GM23338 (cell line): ENCODE measurements around the gene GNPTAB. TPM values are rescaled to one million over a fixed set of nuclear protein-coding genes. Genes with fewer than 3 reads are reported as not detected.

Source experiments
- ATAC-seq: fragments of 200-7000 bp; cut with Tn5 transposase; 3 replicates; pipeline ENCODE4 v1.9.1; 2020
- DNase-seq: peaks from one replicate; pipeline ENCODE4 v3.0.0-alpha.2; 2015; ENCODE audit warnings: low spot score
- H2AFZ ChIP-seq: fragments of 200-600 bp; sonication (generic); 2 replicates; pipeline ENCODE4 v1.8.0; 2016; ENCODE audit warnings: antibody characterized with exemption, mild to moderate bottlenecking, moderate library complexity
- H3F3A ChIP-seq: fragments of 200-600 bp; sonication (generic); replicated peaks from 2 replicates; pipeline ENCODE4 v1.8.0; 2017; ENCODE audit warnings: antibody characterized with exemption, mixed run types, low read depth
- H3K27ac ChIP-seq: fragments of 200-600 bp; sonication (generic); 2 replicates; pipeline ENCODE4 v1.6.1; 2016; ENCODE audit warnings: low read depth
- H3K27me3 ChIP-seq: fragments of 200-600 bp; sonication (generic); 2 replicates; pipeline ENCODE4 v1.8.0; 2016; ENCODE audit warnings: mild to moderate bottlenecking, mixed run types, moderate library complexity; ENCODE audit not compliant: insufficient read depth
- H3K36me3 ChIP-seq: fragments of 200-600 bp; sonication (generic); 2 replicates; pipeline ENCODE4 v1.8.0; 2016; ENCODE audit warnings: mild to moderate bottlenecking; ENCODE audit not compliant: insufficient read depth
- H3K4me1 ChIP-seq: fragments of 200-600 bp; sonication (generic); 2 replicates; pipeline ENCODE4 v1.8.0; 2016; ENCODE audit warnings: mild to moderate bottlenecking, moderate library complexity; ENCODE audit not compliant: insufficient read depth
- H3K4me2 ChIP-seq: fragments of 200-600 bp; sonication (generic); 2 replicates; pipeline ENCODE4 v1.7.1; 2017; ENCODE audit warnings: mixed run types
- H3K4me3 ChIP-seq: fragments of 200-600 bp; sonication (generic); 2 replicates; pipeline ENCODE4 v1.6.1; 2016; ENCODE audit warnings: mixed run types
- H3K79me2 ChIP-seq: fragments of 200-600 bp; sonication (generic); replicated peaks from 2 replicates; pipeline ENCODE4 v1.8.0; 2017; ENCODE audit warnings: mild to moderate bottlenecking; ENCODE audit not compliant: insufficient read depth
- H3K9me2 ChIP-seq: fragments of 200-600 bp; sonication (generic); 2 replicates; pipeline ENCODE4 v1.8.0; 2017; ENCODE audit not compliant: insufficient read depth
- H4K20me1 ChIP-seq: fragments of 200-600 bp; sonication (generic); replicated peaks from 2 replicates; pipeline ENCODE4 v1.8.0; 2017; ENCODE audit warnings: mild to moderate bottlenecking; ENCODE audit not compliant: insufficient read depth
- H3K27ac Mint-ChIP-seq: 2 replicates; pipeline ENCODE4 v1.8.0; 2020; ENCODE audit warnings: inconsistent platforms, mild to moderate bottlenecking, moderate library complexity, mixed read lengths
- H3K27me3 Mint-ChIP-seq: 3 replicates; pipeline ENCODE4 v1.8.0; 2022; ENCODE audit warnings: low read depth, mild to moderate bottlenecking, moderate library complexity, mixed read lengths, inconsistent platforms; ENCODE audit not compliant: insufficient read depth, poor library complexity
- H3K36me3 Mint-ChIP-seq: 3 replicates; pipeline ENCODE4 v1.8.0; 2021; ENCODE audit warnings: low read depth, mild to moderate bottlenecking, inconsistent platforms, moderate library complexity, mixed read lengths
- H3K4me1 Mint-ChIP-seq: 3 replicates; pipeline ENCODE4 v1.8.0; 2020; ENCODE audit warnings: mild to moderate bottlenecking, inconsistent platforms, mixed read lengths
- H3K4me3 Mint-ChIP-seq: 3 replicates; pipeline ENCODE4 v1.8.0; 2021; ENCODE audit warnings: moderate library complexity, mild to moderate bottlenecking, inconsistent platforms, mixed read lengths
- H3K9me3 Mint-ChIP-seq: 3 replicates; pipeline ENCODE4 v1.8.0; 2020; ENCODE audit warnings: moderate library complexity, mild to moderate bottlenecking, inconsistent platforms, mixed read lengths
- CREB1 ChIP-seq: fragments of 250-450 bp; sonication (Bioruptor Pico); IDR thresholded peaks from 2 replicates; pipeline ENCODE4 v1.5.0; 2020; ENCODE audit warnings: low read depth, mild to moderate bottlenecking, moderate library complexity
- EZH2 ChIP-seq: fragments of 200-600 bp; sonication (generic); IDR thresholded peaks from one replicate; pipeline ENCODE4 v1.8.0; 2017; ENCODE audit warnings: antibody characterized with exemption, mild to moderate bottlenecking, low read depth; ENCODE audit not compliant: unreplicated experiment
- EZH2phosphoT487 ChIP-seq: fragments of 200-600 bp; sonication (generic); IDR thresholded peaks from one replicate; pipeline ENCODE4 v1.8.1; 2018; ENCODE audit warnings: antibody characterized with exemption; ENCODE audit not compliant: unreplicated experiment
- JUNB ChIP-seq: IDR thresholded peaks from one replicate; pipeline ENCODE4 v1.6.1; 2016; ENCODE audit warnings: antibody characterized with exemption; ENCODE audit not compliant: unreplicated experiment
- NANOG ChIP-seq: IDR thresholded peaks from 2 replicates; pipeline ENCODE4 v1.6.1; 2016; ENCODE audit warnings: antibody characterized with exemption, borderline replicate concordance
- POLR2AphosphoS5 ChIP-seq: IDR thresholded peaks from 2 replicates; pipeline ENCODE4 v1.6.1; 2016; ENCODE audit warnings: antibody characterized with exemption, low read depth
- STAT1 ChIP-seq: IDR thresholded peaks from one replicate; pipeline ENCODE4 v1.6.1; 2016; ENCODE audit warnings: antibody characterized with exemption; ENCODE audit not compliant: unreplicated experiment
- ZNF114 ChIP-seq: fragments of 250-450 bp; sonication (Bioruptor Pico); IDR thresholded peaks from 2 replicates; pipeline ENCODE4 v1.5.0; 2020; ENCODE audit warnings: mild to moderate bottlenecking, moderate library complexity
- ZNF331 ChIP-seq: fragments of 250-450 bp; sonication (Bioruptor Pico); IDR thresholded peaks from 2 replicates; pipeline ENCODE4 v1.5.0; 2020; ENCODE audit warnings: low read depth, mild to moderate bottlenecking, moderate library complexity
- polyA plus RNA-seq: library from polyadenylated mRNA; unstranded; fragments of >200 nt; fragmentation: Nextera tagmentation; extraction: Ambion mirVana; gene quantifications from 2 replicates; pipeline ENCODE4 v1.2.1, GENCODE V29; 2016
- total RNA-seq: library from RNA; depleted of rRNA; stranded (reverse); fragments of >200 nt; shearing (Covaris generic); gene quantifications from 2 replicates; pipeline ENCODE4 v1.2.3, GENCODE V29; 2014
- TF ChIP-seq, protein P1 (sequence below): IDR thresholded peaks from one replicate; pipeline ENCODE4 v1.6.1; 2018; ENCODE audit warnings: antibody characterized with exemption; ENCODE audit not compliant: unreplicated experiment
- TF ChIP-seq, protein P2 (sequence below): fragments of 250-450 bp; sonication (Bioruptor Pico); IDR thresholded peaks from 2 replicates; pipeline ENCODE4 v1.5.0; 2020; ENCODE audit warnings: mild to moderate bottlenecking, moderate library complexity
- TF ChIP-seq, protein P3 (sequence below), 2 experiments: fragments of 200-600 bp in 1 of 2; sonication (generic) in 1 of 2; conservative IDR thresholded peaks; 2 replicates each; pipeline versions ENCODE4 v1.5.1 to v1.6.1; 2016 to 2017; ENCODE audit warnings: antibody characterized with exemption in 2 of 2, low read depth in 2 of 2, mild to moderate bottlenecking in 2 of 2, moderate library complexity in 1 of 2
- TF ChIP-seq, protein P4 (sequence below): IDR thresholded peaks from 2 replicates; pipeline ENCODE4 v1.6.1; 2016; ENCODE audit warnings: antibody characterized with exemption

The GNPTAB gene
- total and polyA plus RNA-seq, 2 experiments from 2014 or later, result 23.6 to 58.3 TPM

DNA sequence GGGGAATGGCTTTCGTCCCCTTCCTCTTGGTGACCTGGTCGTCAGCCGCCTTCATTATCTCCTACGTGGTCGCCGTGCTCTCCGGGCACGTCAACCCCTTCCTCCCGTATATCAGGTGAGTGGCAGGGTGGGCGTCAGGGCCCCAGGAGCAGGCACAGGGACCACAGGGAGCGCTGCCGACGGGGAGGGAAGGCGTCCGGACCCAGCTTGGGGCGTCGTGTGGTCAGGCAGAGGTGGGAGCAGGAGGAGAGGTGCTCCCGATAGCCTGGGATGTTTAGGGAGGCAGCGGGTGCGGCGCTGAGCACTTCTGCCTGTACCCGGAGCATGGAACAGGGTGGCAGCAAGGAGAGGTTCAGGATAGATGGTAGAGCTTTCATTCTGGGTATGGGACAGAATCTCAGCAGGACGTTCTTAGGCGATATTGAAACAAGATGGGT, 47.1 kb upstream of the GNPTAB start:
- TF ChIP-seq, protein P1, sequence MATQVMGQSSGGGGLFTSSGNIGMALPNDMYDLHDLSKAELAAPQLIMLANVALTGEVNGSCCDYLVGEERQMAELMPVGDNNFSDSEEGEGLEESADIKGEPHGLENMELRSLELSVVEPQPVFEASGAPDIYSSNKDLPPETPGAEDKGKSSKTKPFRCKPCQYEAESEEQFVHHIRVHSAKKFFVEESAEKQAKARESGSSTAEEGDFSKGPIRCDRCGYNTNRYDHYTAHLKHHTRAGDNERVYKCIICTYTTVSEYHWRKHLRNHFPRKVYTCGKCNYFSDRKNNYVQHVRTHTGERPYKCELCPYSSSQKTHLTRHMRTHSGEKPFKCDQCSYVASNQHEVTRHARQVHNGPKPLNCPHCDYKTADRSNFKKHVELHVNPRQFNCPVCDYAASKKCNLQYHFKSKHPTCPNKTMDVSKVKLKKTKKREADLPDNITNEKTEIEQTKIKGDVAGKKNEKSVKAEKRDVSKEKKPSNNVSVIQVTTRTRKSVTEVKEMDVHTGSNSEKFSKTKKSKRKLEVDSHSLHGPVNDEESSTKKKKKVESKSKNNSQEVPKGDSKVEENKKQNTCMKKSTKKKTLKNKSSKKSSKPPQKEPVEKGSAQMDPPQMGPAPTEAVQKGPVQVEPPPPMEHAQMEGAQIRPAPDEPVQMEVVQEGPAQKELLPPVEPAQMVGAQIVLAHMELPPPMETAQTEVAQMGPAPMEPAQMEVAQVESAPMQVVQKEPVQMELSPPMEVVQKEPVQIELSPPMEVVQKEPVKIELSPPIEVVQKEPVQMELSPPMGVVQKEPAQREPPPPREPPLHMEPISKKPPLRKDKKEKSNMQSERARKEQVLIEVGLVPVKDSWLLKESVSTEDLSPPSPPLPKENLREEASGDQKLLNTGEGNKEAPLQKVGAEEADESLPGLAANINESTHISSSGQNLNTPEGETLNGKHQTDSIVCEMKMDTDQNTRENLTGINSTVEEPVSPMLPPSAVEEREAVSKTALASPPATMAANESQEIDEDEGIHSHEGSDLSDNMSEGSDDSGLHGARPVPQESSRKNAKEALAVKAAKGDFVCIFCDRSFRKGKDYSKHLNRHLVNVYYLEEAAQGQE, result no peak
- TF ChIP-seq ZNF331 (CRISPR knock-in tag) (no peak), JUNB (no peak), NANOG (no peak), STAT1 (no peak), EZH2phosphoT487 (no peak), ZNF114 (CRISPR knock-in tag) (no peak), POLR2AphosphoS5 (no peak), EZH2 (no peak), CREB1 (CRISPR knock-in tag) (no peak)
- TF ChIP-seq, protein P2, sequence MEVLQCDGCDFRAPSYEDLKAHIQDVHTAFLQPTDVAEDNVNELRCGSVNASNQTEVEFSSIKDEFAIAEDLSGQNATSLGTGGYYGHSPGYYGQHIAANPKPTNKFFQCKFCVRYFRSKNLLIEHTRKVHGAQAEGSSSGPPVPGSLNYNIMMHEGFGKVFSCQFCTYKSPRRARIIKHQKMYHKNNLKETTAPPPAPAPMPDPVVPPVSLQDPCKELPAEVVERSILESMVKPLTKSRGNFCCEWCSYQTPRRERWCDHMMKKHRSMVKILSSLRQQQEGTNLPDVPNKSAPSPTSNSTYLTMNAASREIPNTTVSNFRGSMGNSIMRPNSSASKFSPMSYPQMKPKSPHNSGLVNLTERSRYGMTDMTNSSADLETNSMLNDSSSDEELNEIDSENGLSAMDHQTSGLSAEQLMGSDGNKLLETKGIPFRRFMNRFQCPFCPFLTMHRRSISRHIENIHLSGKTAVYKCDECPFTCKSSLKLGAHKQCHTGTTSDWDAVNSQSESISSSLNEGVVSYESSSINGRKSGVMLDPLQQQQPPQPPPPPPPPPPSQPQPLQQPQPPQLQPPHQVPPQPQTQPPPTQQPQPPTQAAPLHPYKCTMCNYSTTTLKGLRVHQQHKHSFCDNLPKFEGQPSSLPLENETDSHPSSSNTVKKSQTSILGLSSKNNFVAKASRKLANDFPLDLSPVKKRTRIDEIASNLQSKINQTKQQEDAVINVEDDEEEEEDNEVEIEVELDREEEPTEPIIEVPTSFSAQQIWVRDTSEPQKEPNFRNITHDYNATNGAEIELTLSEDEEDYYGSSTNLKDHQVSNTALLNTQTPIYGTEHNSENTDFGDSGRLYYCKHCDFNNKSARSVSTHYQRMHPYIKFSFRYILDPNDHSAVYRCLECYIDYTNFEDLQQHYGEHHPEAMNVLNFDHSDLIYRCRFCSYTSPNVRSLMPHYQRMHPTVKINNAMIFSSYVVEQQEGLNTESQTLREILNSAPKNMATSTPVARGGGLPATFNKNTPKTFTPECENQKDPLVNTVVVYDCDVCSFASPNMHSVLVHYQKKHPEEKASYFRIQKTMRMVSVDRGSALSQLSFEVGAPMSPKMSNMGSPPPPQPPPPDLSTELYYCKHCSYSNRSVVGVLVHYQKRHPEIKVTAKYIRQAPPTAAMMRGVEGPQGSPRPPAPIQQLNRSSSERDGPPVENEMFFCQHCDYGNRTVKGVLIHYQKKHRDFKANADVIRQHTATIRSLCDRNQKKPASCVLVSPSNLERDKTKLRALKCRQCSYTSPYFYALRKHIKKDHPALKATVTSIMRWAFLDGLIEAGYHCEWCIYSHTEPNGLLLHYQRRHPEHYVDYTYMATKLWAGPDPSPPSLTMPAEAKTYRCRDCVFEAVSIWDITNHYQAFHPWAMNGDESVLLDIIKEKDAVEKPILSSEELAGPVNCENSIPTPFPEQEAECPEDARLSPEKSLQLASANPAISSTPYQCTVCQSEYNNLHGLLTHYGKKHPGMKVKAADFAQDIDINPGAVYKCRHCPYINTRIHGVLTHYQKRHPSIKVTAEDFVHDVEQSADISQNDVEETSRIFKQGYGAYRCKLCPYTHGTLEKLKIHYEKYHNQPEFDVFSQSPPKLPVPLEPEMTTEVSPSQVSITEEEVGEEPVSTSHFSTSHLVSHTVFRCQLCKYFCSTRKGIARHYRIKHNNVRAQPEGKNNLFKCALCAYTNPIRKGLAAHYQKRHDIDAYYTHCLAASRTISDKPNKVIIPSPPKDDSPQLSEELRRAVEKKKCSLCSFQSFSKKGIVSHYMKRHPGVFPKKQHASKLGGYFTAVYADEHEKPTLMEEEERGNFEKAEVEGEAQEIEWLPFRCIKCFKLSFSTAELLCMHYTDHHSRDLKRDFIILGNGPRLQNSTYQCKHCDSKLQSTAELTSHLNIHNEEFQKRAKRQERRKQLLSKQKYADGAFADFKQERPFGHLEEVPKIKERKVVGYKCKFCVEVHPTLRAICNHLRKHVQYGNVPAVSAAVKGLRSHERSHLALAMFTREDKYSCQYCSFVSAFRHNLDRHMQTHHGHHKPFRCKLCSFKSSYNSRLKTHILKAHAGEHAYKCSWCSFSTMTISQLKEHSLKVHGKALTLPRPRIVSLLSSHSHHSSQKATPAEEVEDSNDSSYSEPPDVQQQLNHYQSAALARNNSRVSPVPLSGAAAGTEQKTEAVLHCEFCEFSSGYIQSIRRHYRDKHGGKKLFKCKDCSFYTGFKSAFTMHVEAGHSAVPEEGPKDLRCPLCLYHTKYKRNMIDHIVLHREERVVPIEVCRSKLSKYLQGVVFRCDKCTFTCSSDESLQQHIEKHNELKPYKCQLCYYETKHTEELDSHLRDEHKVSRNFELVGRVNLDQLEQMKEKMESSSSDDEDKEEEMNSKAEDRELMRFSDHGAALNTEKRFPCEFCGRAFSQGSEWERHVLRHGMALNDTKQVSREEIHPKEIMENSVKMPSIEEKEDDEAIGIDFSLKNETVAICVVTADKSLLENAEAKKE, result no peak
- TF ChIP-seq, protein P3, sequence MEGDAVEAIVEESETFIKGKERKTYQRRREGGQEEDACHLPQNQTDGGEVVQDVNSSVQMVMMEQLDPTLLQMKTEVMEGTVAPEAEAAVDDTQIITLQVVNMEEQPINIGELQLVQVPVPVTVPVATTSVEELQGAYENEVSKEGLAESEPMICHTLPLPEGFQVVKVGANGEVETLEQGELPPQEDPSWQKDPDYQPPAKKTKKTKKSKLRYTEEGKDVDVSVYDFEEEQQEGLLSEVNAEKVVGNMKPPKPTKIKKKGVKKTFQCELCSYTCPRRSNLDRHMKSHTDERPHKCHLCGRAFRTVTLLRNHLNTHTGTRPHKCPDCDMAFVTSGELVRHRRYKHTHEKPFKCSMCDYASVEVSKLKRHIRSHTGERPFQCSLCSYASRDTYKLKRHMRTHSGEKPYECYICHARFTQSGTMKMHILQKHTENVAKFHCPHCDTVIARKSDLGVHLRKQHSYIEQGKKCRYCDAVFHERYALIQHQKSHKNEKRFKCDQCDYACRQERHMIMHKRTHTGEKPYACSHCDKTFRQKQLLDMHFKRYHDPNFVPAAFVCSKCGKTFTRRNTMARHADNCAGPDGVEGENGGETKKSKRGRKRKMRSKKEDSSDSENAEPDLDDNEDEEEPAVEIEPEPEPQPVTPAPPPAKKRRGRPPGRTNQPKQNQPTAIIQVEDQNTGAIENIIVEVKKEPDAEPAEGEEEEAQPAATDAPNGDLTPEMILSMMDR (conservative IDR thresholded peaks at IDR 0.05; ENCODE audit: low read depth in 2 of 2), result no peak
- TF ChIP-seq, protein P4, sequence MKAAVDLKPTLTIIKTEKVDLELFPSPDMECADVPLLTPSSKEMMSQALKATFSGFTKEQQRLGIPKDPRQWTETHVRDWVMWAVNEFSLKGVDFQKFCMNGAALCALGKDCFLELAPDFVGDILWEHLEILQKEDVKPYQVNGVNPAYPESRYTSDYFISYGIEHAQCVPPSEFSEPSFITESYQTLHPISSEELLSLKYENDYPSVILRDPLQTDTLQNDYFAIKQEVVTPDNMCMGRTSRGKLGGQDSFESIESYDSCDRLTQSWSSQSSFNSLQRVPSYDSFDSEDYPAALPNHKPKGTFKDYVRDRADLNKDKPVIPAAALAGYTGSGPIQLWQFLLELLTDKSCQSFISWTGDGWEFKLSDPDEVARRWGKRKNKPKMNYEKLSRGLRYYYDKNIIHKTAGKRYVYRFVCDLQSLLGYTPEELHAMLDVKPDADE, result no peak
- no peak overlapping the region for H3K27ac Mint-ChIP-seq
- DNase-seq, result peak; percentile 45

More for the DNA sequence above, 47.1 kb upstream of the GNPTAB start:
- H3K4me3 Mint-ChIP-seq, result peak overlapping the region; percentile 76
- peak; percentile 55 for ATAC-seq
- H3K27me3 Mint-ChIP-seq, result peaks cover 12% of the 10 kb centered on the region
- H3K79me2 ChIP-seq, result no peaks in the 10 kb centered on the region
- H3K27me3 ChIP-seq, result peaks cover 26% of the 10 kb centered on the region
- H3K9me3 Mint-ChIP-seq, result no peaks in the 10 kb centered on the region
- H3K9me2 ChIP-seq, result no peaks in the 10 kb centered on the region
- H3K4me1 Mint-ChIP-seq, result peaks cover 5% of the 10 kb centered on the region
- H3K4me2 ChIP-seq, result peak overlapping the region; percentile 88
- H2AFZ ChIP-seq, result peak overlapping the region; percentile 95
- H3K4me3 ChIP-seq, result peak overlapping the region; percentile 78
- H3K4me1 ChIP-seq, result peaks cover 5% of the 10 kb centered on the region; the same call in 1 of the 2 replicates
- H3K36me3 ChIP-seq, result no peaks in the 10 kb centered on the region
- H3K27ac ChIP-seq, result no peak overlapping the region
- no peaks in the 10 kb centered on the region for H4K20me1 ChIP-seq
- H3F3A ChIP-seq, result 0 out of 2 replicates have a peak, but pooled peaks cover 4% of the 10 kb centered on the region
- no peaks in the 10 kb centered on the region; the same call in 2 of the 3 replicates for H3K36me3 Mint-ChIP-seq
